GM12801 (cell line): ENCODE data around the gene CELF2.

Experiments used
- CTCF ChIP-seq: IDR thresholded peaks from one replicate; pipeline ENCODE4 v1.5.1; 2011; ENCODE audit warnings: control low read depth; ENCODE audit not compliant: insufficient read length; ENCODE audit errors: extremely low read depth

Gene CELF2

GRCh38 chr10:10985361-10985760 is 32.3 kb upstream of the CELF2 start:
- TF ChIP-seq CTCF, result no peak

- no peak for TF ChIP-seq CTCF
Measured at GRCh38 chr10:10986606-10987005, 31.1 kb upstream of the CELF2 start.

- TF ChIP-seq CTCF, result no peak
Measured at GRCh38 chr10:10987111-10987510, 30.6 kb upstream of the CELF2 start.

- TF ChIP-seq CTCF, result no peak
Measured at GRCh38 chr10:10989669-10990068, 28.0 kb upstream of the CELF2 start.

GRCh38 chr10:10991144-10991543 is 26.5 kb upstream of the CELF2 start:
- no peak for TF ChIP-seq CTCF

- no peak for TF ChIP-seq CTCF
Measured at GRCh38 chr10:10992072-10992471, 25.6 kb upstream of the CELF2 start.

- no peak for TF ChIP-seq CTCF
Measured at GRCh38 chr10:10992961-10993714, 24.5 kb upstream of the CELF2 start.
